CD14-positive monocyte (primary cell): ENCODE data around the gene AKT1S1. TPM values are rescaled to one million over a fixed set of nuclear protein-coding genes. Genes with fewer than 3 reads are reported as not detected.

Experiments used
- DNase-seq, 3 donors: peaks; one replicate each; pipeline ENCODE4 v3.0.0-alpha.2; 2011 to 2022
- H2AFZ ChIP-seq: 2 replicates; pipeline ENCODE4 v1.6.0; 2012; ENCODE audit warnings: mild to moderate bottlenecking, low read depth, low read length, inconsistent platforms; ENCODE audit not compliant: insufficient read depth, poor library complexity, severe bottlenecking
- H3K27ac ChIP-seq, 2 donors: 1 replicate in 1 of 2; 2 replicates in 1 of 2; pipeline ENCODE4 v1.5.1; 2012 to 2013; ENCODE audit warnings: low read length in 2 of 2, control low read depth in 1 of 2, inconsistent platforms in 1 of 2, low read depth in 1 of 2, mild to moderate bottlenecking in 1 of 2
- H3K27me3 ChIP-seq, 2 donors: one replicate each; pipeline versions ENCODE4 v1.6.0 to v1.6.1; 2011 to 2013; ENCODE audit warnings: low read length in 2 of 2; ENCODE audit not compliant: control insufficient read depth in 2 of 2, insufficient read depth in 2 of 2
- H3K36me3 ChIP-seq, 2 donors: replicated peaks in 1 of 2; 1 replicate in 1 of 2; 2 replicates in 1 of 2; pipeline versions ENCODE4 v1.5.1 to v1.6.1; 2012 to 2013; ENCODE audit warnings: low read length in 2 of 2, control low read depth in 1 of 2, inconsistent platforms in 1 of 2, mild to moderate bottlenecking in 1 of 2; ENCODE audit not compliant: insufficient read depth in 2 of 2, control insufficient read depth in 1 of 2
- H3K4me1 ChIP-seq, 2 donors: 1 replicate in 1 of 2; 2 replicates in 1 of 2; pipeline versions ENCODE4 v1.5.1 to v1.6.1; 2012 to 2013; ENCODE audit warnings: low read length in 2 of 2, control low read depth in 1 of 2, inconsistent platforms in 1 of 2, mild to moderate bottlenecking in 1 of 2, moderate library complexity in 1 of 2; ENCODE audit not compliant: insufficient read depth in 2 of 2, control insufficient read depth in 1 of 2
- H3K4me2 ChIP-seq: replicated peaks from 2 replicates; pipeline ENCODE3; 2012; ENCODE audit warnings: low read length, moderate library complexity, mild to moderate bottlenecking; ENCODE audit not compliant: poor library complexity, severe bottlenecking; ENCODE audit errors: extremely low read depth
- H3K4me3 ChIP-seq, 3 experiments: fragments of 200-600 bp in 1 of 3; sonication (generic) in 1 of 3; replicated peaks in 1 of 3; 1 replicate in 2 of 3; 2 replicates in 1 of 3; pipeline ENCODE4 v1.5.1; 2011 to 2013; ENCODE audit warnings: low read length in 3 of 3, mild to moderate bottlenecking in 3 of 3, control low read depth in 2 of 3, low read depth in 2 of 3, inconsistent platforms in 1 of 3, moderate library complexity in 1 of 3
- H3K79me2 ChIP-seq: 2 replicates; pipeline ENCODE4 v1.6.0; 2012; ENCODE audit warnings: mild to moderate bottlenecking, control low read depth, inconsistent platforms, low read length, moderate library complexity; ENCODE audit not compliant: insufficient read depth
- H3K9ac ChIP-seq: 2 replicates; pipeline ENCODE4 v1.6.0; 2017; ENCODE audit warnings: low read length, mild to moderate bottlenecking; ENCODE audit not compliant: insufficient read depth, poor library complexity, severe bottlenecking
- H3K9me3 ChIP-seq, 2 donors: replicated peaks in 1 of 2; 1 replicate in 1 of 2; 2 replicates in 1 of 2; pipeline versions ENCODE4 v1.5.1 to v1.6.1; 2012 to 2013; ENCODE audit warnings: low read length in 2 of 2, control low read depth in 1 of 2; ENCODE audit not compliant: control insufficient read depth in 1 of 2, insufficient read depth in 1 of 2
- H4K20me1 ChIP-seq: 2 replicates; pipeline ENCODE4 v1.6.0; 2012; ENCODE audit warnings: mild to moderate bottlenecking, low read length, control low read depth, moderate library complexity; ENCODE audit not compliant: insufficient read depth
- H3K27ac Mint-ChIP-seq, 7 donors: one replicate each; pipeline ENCODE4 v1.8.0; 2020; ENCODE audit warnings: mild to moderate bottlenecking in 7 of 7, mixed read lengths in 7 of 7, moderate library complexity in 6 of 7, inconsistent platforms in 2 of 7
- H3K27me3 Mint-ChIP-seq, 3 donors: one replicate each; pipeline ENCODE4 v1.8.0; 2021 to 2022; ENCODE audit warnings: low read depth in 3 of 3, mild to moderate bottlenecking in 3 of 3, mixed read lengths in 3 of 3, moderate library complexity in 3 of 3, inconsistent platforms in 1 of 3
- H3K36me3 Mint-ChIP-seq, 2 donors: one replicate each; pipeline ENCODE4 v1.8.0; 2020; ENCODE audit warnings: mixed read lengths in 2 of 2, inconsistent platforms in 1 of 2, mild to moderate bottlenecking in 1 of 2
- H3K4me1 Mint-ChIP-seq: one replicate; pipeline ENCODE4 v1.8.0; 2020; ENCODE audit warnings: mild to moderate bottlenecking, mixed read lengths
- H3K4me3 Mint-ChIP-seq, 2 donors: one replicate each; pipeline ENCODE4 v1.8.0; 2020; ENCODE audit warnings: mild to moderate bottlenecking in 2 of 2, mixed read lengths in 2 of 2, moderate library complexity in 1 of 2
- H3K9me3 Mint-ChIP-seq, 7 donors: one replicate each; pipeline ENCODE4 v1.8.0; 2020 to 2022; ENCODE audit warnings: mixed read lengths in 7 of 7, mild to moderate bottlenecking in 6 of 7, moderate library complexity in 6 of 7, inconsistent platforms in 2 of 7
- WGBS: methylation state at CpG from one replicate; pipeline ENCODE4 v1.1.5; 2013; ENCODE audit warnings: missing lambda C conversion rate; ENCODE audit not compliant: insufficient coverage; 5-methylcytosine and 5-hydroxymethylcytosine counted together
- intact Hi-C, 2 donors: fragments of 100-400 bp; cut with micrococcal nuclease; formaldehyde crosslinking; loops; one replicate each; pipeline versions ENCODE4 v1.15.0 to v1.15.1; 2023
- polyA plus RNA-seq, 3 donors: library from polyadenylated mRNA; depleted of rRNA in 1 of 3; unstranded in 2 of 3; stranded (reverse) in 1 of 3; fragments of 300-500 nt in 2 of 3; fragments of >200 nt in 1 of 3; fragmentation: Illumina TruSeq in 2 of 3; gene quantifications; 1 replicate in 2 of 3; 2 replicates in 1 of 3; pipeline ENCODE4 v1.2.3, GENCODE V29; 2012 to 2021
- TF ChIP-seq, protein P1 (sequence below): fragments of 200-600 bp; IDR thresholded peaks from one replicate; pipeline ENCODE4 v1.8.0; 2022; ENCODE audit warnings: antibody characterized with exemption, mild to moderate bottlenecking

Gene AKT1S1
- polyA plus RNA-seq, 3 donors = 5.4 to 18.2 (median 6.6) TPM

DNA sequence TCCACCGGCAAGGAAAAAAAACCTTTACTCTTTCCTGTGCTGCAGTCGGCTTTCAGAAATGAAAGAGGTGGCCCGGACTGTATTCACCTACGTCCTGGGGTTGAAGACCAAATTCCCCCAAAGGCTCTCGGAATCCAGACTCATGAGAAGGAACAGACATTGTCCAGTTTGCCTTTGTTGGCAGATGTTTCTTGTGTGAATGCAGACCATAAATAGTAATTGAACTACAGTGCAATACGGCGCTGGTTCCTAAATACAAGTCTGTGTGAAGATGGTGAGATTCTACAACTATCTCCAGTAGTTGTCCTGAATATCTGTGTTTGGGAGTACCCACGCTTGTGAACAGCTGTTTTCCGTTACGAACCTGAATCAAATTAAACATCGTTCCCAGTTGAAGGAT, 37.4 kb downstream of the AKT1S1 start:
- WGBS = 100% methylated on average over 6 of the region's 11 CpGs
- H3K4me1 Mint-ChIP-seq = peaks cover 11% of the 10 kb centered on the region

DNA sequence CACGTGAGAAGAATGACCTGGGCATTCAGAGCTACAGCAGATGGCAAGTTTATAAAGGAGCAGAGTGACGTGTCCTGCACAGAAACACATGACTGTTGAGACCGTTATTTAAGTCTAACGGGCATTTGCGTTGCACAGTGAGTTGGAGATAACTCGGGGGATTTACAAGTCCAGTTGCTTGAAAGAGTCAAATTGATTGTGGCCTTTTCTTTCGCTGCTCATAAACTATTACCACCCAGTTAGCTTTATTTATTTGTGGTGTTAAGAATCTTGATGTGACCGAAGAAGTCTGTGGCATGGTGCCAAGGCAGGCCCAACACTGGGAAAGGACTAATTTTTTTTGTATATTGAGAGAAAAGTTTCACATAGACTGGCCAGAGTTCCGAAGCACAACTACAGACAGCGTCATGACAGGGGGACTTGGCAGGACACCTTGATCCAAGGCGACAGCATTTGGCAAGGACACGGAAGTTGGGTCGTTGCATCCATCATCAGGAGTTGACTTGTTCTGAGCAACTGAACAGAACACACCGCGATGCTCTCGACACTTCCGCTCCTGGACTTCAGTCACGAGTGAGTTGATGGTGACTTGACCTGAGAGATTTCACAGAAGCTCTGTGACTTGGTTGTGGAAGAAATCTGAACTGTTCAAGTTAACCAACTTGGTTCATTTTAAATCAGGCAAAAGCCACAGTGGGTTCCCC, 38.1 kb downstream of the AKT1S1 start:
- H3K9me3 ChIP-seq = no peaks in the 10 kb centered on the region
- peaks cover 4% of the 10 kb centered on the region for H4K20me1 ChIP-seq
- H3K4me2 ChIP-seq = no peak overlapping the region
- Mint-ChIP-seq H3K27ac (no peak overlapping the region), H3K9me3 (peaks cover 0 to 3% (median 0%) of the 10 kb centered on the region in 7 donors), H3K27me3 (no peaks in the 10 kb centered on the region), H3K4me3 (no peak overlapping the region), H3K4me1 (peaks cover 5% of the 10 kb centered on the region), H3K36me3 (peaks cover 54 to 62% of the 10 kb centered on the region in 2 donors)
- DNase-seq = no peak
- TF ChIP-seq, protein P1, sequence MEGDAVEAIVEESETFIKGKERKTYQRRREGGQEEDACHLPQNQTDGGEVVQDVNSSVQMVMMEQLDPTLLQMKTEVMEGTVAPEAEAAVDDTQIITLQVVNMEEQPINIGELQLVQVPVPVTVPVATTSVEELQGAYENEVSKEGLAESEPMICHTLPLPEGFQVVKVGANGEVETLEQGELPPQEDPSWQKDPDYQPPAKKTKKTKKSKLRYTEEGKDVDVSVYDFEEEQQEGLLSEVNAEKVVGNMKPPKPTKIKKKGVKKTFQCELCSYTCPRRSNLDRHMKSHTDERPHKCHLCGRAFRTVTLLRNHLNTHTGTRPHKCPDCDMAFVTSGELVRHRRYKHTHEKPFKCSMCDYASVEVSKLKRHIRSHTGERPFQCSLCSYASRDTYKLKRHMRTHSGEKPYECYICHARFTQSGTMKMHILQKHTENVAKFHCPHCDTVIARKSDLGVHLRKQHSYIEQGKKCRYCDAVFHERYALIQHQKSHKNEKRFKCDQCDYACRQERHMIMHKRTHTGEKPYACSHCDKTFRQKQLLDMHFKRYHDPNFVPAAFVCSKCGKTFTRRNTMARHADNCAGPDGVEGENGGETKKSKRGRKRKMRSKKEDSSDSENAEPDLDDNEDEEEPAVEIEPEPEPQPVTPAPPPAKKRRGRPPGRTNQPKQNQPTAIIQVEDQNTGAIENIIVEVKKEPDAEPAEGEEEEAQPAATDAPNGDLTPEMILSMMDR = no peak
- H3K36me3 ChIP-seq = peaks cover 62 to 70% of the 10 kb centered on the region in 2 donors
- no peak overlapping the region for H3K4me3 ChIP-seq
- H2AFZ ChIP-seq = no peak overlapping the region
- H3K79me2 ChIP-seq = no peaks in the 10 kb centered on the region
- WGBS = 97% methylated on average over 13 of the region's 18 CpGs
- intact Hi-C loops = no loop called here
- H3K9ac ChIP-seq = no peak overlapping the region
- peaks cover 3 to 8% of the 10 kb centered on the region in 2 donors for H3K4me1 ChIP-seq
- H3K27ac ChIP-seq = no peak overlapping the region
- no peaks in the 10 kb centered on the region for H3K27me3 ChIP-seq

More for the DNA sequence above, 37.4 kb downstream of the AKT1S1 start:
- intact Hi-C loops = no loop called here
- Mint-ChIP-seq H3K9me3 (peaks cover 0 to 3% (median 0%) of the 10 kb centered on the region in 7 donors), H3K27me3 (no peaks in the 10 kb centered on the region), H3K27ac (no peak overlapping the region), H3K4me3 (no peak overlapping the region), H3K36me3 (peaks cover 47 to 56% of the 10 kb centered on the region in 2 donors)
- no peak overlapping the region for H3K27ac ChIP-seq
- no peaks in the 10 kb centered on the region for H3K79me2 ChIP-seq
- TF ChIP-seq, protein P1 = no peak
- no peaks in the 10 kb centered on the region for H4K20me1 ChIP-seq
- H3K4me3 ChIP-seq = no peak overlapping the region
- H3K9ac ChIP-seq = no peak overlapping the region
- no peaks in the 10 kb centered on the region for H3K27me3 ChIP-seq
- DNase-seq = no peak
- no peak overlapping the region for H3K4me2 ChIP-seq
- no peak overlapping the region for H2AFZ ChIP-seq
- H3K4me1 ChIP-seq = peaks cover 10 to 15% of the 10 kb centered on the region in 2 donors
- peaks cover 55 to 63% of the 10 kb centered on the region in 2 donors for H3K36me3 ChIP-seq
- no peaks in the 10 kb centered on the region for H3K9me3 ChIP-seq
